Omental fat pad (tissue), 4 donors: Measurements from ENCODE around the gene CCHCR1. TPM values are rescaled to one million over a fixed set of nuclear protein-coding genes. Genes with fewer than 3 reads are reported as not detected.
A peak's percentile ranks its signal among the peaks of the same experiment; 100 is the strongest.

ENCODE experiments used
- ATAC-seq: fragments of 150-250 bp; one replicate; pipeline ENCODE4 v1.9.1; 2016; ENCODE audit warnings: mild to moderate bottlenecking, moderate library complexity; ENCODE audit not compliant: low FRiP score
- DNase-seq: peaks from one replicate; pipeline ENCODE4 v3.0.0-alpha.2; 2019; ENCODE audit warnings: low spot score
- CTCF ChIP-seq, 3 donors: fragments of 450-650 bp; IDR thresholded peaks; one replicate each; pipeline ENCODE4 v1.5.1; 2016 to 2017; ENCODE audit warnings: antibody characterized with exemption in 3 of 3, mild to moderate bottlenecking in 3 of 3, moderate library complexity in 2 of 3
- total RNA-seq, 4 donors: library from RNA; depleted of rRNA; stranded (reverse); fragments of >200 nt; gene quantifications; one replicate each; pipeline ENCODE4 v1.1.0, GENCODE V29; 2016

Gene CCHCR1
- total RNA-seq, 4 donors from 2014 or later = 4.6 to 21.1 (median 5.0) TPM

GRCh38 chr6:31161216-31162126, 3.9 kb upstream of the CCHCR1 start:
- ATAC-seq = no peak
- TF ChIP-seq CTCF (IDR thresholded peaks at IDR 0.05) = no peak
- no peak for DNase-seq

- DNase-seq (no peak), ATAC-seq (no peak)
- no peak for TF ChIP-seq CTCF (IDR thresholded peaks at IDR 0.05)
These were observed 1.6 kb upstream of the CCHCR1 start for GRCh38 chr6:31158863-31159855.

- ATAC-seq = peak; percentile 98
- no peak for TF ChIP-seq CTCF (IDR thresholded peaks at IDR 0.05)
- DNase-seq = peak; percentile 91
These were observed 699 bp upstream of the CCHCR1 start, which contains the start of gene TCF19 for GRCh38 chr6:31158140-31158862. TCF19 (plus strand) TSS chr6:31158589; CDS start chr6:31159470, 881 bp downstream.

GRCh38 chr6:31156641-31157040, 961 bp downstream of the CCHCR1 start:
- TF ChIP-seq CTCF (IDR thresholded peaks at IDR 0.05) = no peak
- no peak for DNase-seq
- ATAC-seq = no peak

- no peak for TF ChIP-seq CTCF (IDR thresholded peaks at IDR 0.05)
- ATAC-seq (no peak), DNase-seq (no peak)
These were observed 3.2 kb downstream of the CCHCR1 start for GRCh38 chr6:31154436-31154835.

- ATAC-seq = no peak
- DNase-seq = no peak
- TF ChIP-seq CTCF (IDR thresholded peaks at IDR 0.05) = no peak
These were observed 4.8 kb downstream of the CCHCR1 start for GRCh38 chr6:31152781-31153180.
